ENCODE results near the gene ORAI2.

The ORAI2 gene

DNA sequence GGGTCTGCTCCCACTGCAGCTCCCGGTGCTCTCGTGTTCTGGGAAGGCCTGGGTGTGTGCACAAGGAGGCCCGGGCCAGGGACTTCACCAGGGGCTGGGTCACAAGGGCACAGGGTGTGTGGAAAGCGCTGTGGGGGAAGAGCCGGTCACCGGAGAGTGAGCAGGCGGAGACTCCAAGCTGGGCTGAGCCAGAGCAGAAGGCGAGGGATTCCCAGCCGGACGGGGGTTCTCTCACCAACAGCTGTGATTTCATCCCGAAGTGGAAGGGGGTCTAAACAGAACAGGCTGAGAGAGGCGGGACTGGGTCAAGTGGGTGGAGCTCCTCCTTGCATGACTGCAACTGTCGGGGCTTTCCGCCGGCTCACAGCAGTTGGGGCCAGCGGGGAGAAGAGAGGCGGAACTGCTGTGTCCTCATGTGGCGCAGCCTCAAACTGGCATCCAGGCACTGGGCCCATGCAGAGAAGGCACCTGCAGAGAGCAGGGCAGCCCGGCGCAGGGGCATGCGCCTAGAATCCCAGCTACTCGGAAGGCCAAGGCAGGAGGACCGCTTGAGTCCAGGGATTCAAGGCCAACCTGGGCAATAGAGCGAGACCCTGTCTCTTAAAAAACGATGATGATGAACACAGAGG is 7.6 kb upstream of the ORAI2 start:
- Histone ChIP-seq H3K36me3 (replicated peaks; ENCODE audit: low read depth, low read length) (peaks cover 10% of the 10 kb centered on the region), H4K20me1 (ENCODE audit: insufficient read depth, low read length) (no peaks in the 10 kb centered on the region), H2AFZ (ENCODE audit: low read depth, low read length) (no peak overlapping the region), H3K4me1 (ENCODE audit: low read length) (peaks cover 74% of the 10 kb centered on the region), H3K4me3 (ENCODE audit: low read length) (peak overlapping the region; percentile 71), H3K79me2 (ENCODE audit: low read length) (no peaks in the 10 kb centered on the region), H3K27ac (ENCODE audit: low read length) (peak overlapping the region; percentile 99), H3K27me3 (ENCODE audit: low read depth, low read length) (no peaks in the 10 kb centered on the region), H3K9ac (ENCODE audit: low read length) (peak overlapping the region; percentile 96), H3K9me3 (ENCODE audit: insufficient read depth, low read length) (peaks cover 4% of the 10 kb centered on the region; the same call in 1 of the 2 replicates), H3K4me2 (ENCODE audit: low read length) (peak overlapping the region; percentile 96)
- TF ChIP-seq, protein P1, sequence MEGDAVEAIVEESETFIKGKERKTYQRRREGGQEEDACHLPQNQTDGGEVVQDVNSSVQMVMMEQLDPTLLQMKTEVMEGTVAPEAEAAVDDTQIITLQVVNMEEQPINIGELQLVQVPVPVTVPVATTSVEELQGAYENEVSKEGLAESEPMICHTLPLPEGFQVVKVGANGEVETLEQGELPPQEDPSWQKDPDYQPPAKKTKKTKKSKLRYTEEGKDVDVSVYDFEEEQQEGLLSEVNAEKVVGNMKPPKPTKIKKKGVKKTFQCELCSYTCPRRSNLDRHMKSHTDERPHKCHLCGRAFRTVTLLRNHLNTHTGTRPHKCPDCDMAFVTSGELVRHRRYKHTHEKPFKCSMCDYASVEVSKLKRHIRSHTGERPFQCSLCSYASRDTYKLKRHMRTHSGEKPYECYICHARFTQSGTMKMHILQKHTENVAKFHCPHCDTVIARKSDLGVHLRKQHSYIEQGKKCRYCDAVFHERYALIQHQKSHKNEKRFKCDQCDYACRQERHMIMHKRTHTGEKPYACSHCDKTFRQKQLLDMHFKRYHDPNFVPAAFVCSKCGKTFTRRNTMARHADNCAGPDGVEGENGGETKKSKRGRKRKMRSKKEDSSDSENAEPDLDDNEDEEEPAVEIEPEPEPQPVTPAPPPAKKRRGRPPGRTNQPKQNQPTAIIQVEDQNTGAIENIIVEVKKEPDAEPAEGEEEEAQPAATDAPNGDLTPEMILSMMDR (IDR thresholded peaks at IDR 0.05; ENCODE audit: low read depth, low read length): no peak
- TF ChIP-seq EZH2phosphoT487 (IDR thresholded peaks at IDR 0.05; ENCODE audit: low read depth): no peak

DNA sequence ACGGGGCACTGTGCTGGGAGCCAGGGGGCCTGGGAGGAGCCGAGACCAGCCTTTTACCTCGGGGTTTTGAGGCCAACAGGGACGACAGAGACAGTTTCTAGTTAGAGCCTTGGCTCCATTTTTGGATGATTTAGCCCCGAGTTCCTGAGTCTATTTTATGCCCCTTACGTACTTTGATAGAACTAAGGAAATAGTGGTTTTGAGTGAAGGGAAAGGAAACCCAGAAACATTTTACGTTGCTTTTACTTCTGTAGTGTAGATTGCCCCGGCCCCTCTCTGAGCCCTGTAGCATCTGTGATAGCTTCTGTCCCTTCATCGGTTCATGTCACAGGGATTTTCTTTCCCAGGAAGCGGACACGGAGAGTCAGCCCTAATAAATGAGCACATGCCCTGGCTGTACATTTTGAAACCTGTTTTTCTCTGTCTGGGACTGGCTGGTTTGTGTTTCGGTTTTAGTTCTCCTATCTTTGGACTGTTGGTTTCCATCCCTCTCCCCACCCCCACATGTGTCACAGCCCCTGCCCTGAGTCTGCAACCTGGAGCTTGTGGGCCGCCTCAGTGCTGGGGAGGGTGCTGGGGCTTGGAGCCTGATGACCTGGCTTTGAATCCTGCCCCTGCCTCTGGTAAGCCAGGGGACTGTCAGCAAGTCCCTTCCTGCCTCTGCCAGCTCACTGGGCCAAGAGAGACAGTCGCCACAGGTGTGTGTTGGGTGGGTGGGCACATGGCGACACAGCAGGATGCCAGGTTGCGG is 6.9 kb upstream of the ORAI2 start:
- Histone ChIP-seq H2AFZ (ENCODE audit: low read depth, low read length) (no peak overlapping the region), H3K4me2 (ENCODE audit: low read length) (peak overlapping the region; percentile 96), H3K4me3 (ENCODE audit: low read length) (peak overlapping the region; percentile 62), H3K27me3 (ENCODE audit: low read depth, low read length) (no peaks in the 10 kb centered on the region), H3K27ac (ENCODE audit: low read length) (peak overlapping the region; percentile 99), H3K9ac (ENCODE audit: low read length) (peak overlapping the region; percentile 96), H3K79me2 (ENCODE audit: low read length) (no peaks in the 10 kb centered on the region), H3K4me1 (ENCODE audit: low read length) (peaks cover 74% of the 10 kb centered on the region), H3K36me3 (replicated peaks; ENCODE audit: low read depth, low read length) (peaks cover 10% of the 10 kb centered on the region), H4K20me1 (ENCODE audit: insufficient read depth, low read length) (no peaks in the 10 kb centered on the region), H3K9me3 (ENCODE audit: insufficient read depth, low read length) (peaks cover 4% of the 10 kb centered on the region; the same call in 1 of the 2 replicates)
- TF ChIP-seq, protein P1 (IDR thresholded peaks at IDR 0.05; ENCODE audit: low read depth, low read length): no peak
- TF ChIP-seq EZH2phosphoT487 (IDR thresholded peaks at IDR 0.05; ENCODE audit: low read depth): no peak

DNA sequence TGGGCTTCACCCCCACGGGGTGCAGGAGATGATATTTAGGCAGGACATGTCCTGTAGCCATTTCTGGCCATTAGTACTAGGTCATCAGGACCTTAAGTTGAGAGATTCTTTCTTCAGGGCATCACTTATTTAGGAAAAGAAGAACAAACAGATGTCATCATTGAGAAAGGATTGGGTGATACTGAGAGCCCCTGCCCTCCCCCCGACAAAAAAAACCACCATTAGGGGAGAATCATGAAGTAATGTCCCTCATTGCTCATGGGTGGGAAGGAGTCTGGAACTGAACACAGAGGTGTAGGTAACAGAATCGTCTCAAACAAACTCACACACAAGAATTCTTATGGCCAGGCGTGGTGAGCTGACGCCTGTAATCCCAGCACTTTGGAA is 6.4 kb upstream of the ORAI2 start:
- peak overlapping the region; percentile 96 for H3K9ac ChIP-seq (ENCODE audit: low read length)
- H3K27me3 ChIP-seq (ENCODE audit: low read depth, low read length): no peaks in the 10 kb centered on the region
- peak overlapping the region; percentile 96 for H3K4me2 ChIP-seq (ENCODE audit: low read length)
- TF ChIP-seq, protein P1 (IDR thresholded peaks at IDR 0.05; ENCODE audit: low read depth, low read length): no peak
- TF ChIP-seq EZH2phosphoT487 (IDR thresholded peaks at IDR 0.05; ENCODE audit: low read depth): no peak
- peak overlapping the region; percentile 99 for H3K27ac ChIP-seq (ENCODE audit: low read length)
- H3K4me1 ChIP-seq (ENCODE audit: low read length): peaks cover 76% of the 10 kb centered on the region
- no peaks in the 10 kb centered on the region for H4K20me1 ChIP-seq (ENCODE audit: insufficient read depth, low read length)
- H3K9me3 ChIP-seq (ENCODE audit: insufficient read depth, low read length): peaks cover 4% of the 10 kb centered on the region; the same call in 1 of the 2 replicates
- H3K4me3 ChIP-seq (ENCODE audit: low read length): peak overlapping the region; percentile 60
- H2AFZ ChIP-seq (ENCODE audit: low read depth, low read length): no peak overlapping the region
- H3K36me3 ChIP-seq (replicated peaks; ENCODE audit: low read depth, low read length): peaks cover 10% of the 10 kb centered on the region
- no peaks in the 10 kb centered on the region for H3K79me2 ChIP-seq (ENCODE audit: low read length)

DNA sequence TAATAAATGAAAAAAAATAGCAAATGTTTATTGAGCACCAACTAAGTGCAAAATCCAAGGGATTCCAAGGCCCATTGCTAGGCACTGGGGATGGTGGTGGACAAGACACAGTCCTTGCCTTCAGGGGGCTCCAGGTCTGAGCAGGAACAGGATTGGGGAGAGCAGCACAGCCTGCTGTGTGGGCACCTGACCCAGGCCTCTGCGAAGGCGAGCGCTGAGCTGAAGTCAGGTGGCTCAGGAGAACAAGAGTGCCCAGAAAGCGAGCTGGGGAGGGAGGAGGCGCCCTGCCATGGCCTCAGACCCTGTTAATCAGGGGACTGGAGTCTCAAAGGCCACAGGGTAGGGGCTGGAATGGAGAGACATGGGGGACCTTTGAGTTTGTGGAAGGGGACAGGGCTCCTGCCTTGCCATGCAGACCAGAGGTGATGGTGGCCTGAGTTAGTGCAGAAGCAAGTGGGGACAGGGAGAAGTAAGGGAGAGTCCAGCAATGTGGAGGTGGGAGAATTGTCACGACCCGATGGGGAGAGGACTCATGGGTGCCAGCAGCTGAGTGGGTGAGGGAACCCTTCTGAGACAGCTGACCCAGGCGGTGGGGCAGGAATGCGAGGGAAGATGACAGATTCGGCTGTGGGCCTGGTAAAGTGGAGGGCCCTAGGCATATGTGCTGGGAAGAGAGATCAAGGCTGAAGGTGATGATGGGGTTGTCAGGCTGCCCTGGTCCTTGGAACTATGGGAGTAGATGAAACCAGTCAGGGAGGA is 4.1 kb upstream of the ORAI2 start:
- no peak overlapping the region for H3K4me3 ChIP-seq (ENCODE audit: low read length)
- peaks cover 4% of the 10 kb centered on the region; the same call in 1 of the 2 replicates for H3K9me3 ChIP-seq (ENCODE audit: insufficient read depth, low read length)
- H4K20me1 ChIP-seq (ENCODE audit: insufficient read depth, low read length): no peaks in the 10 kb centered on the region
- no peaks in the 10 kb centered on the region for H3K27me3 ChIP-seq (ENCODE audit: low read depth, low read length)
- H2AFZ ChIP-seq (ENCODE audit: low read depth, low read length): no peak overlapping the region
- peaks cover 9% of the 10 kb centered on the region for H3K79me2 ChIP-seq (ENCODE audit: low read length)
- H3K4me2 ChIP-seq (ENCODE audit: low read length): no peak overlapping the region
- TF ChIP-seq, protein P1 (IDR thresholded peaks at IDR 0.05; ENCODE audit: low read depth, low read length): no peak
- TF ChIP-seq EZH2phosphoT487 (IDR thresholded peaks at IDR 0.05; ENCODE audit: low read depth): no peak
- peaks cover 10% of the 10 kb centered on the region for H3K36me3 ChIP-seq (replicated peaks; ENCODE audit: low read depth, low read length)
- no peak overlapping the region for H3K27ac ChIP-seq (ENCODE audit: low read length)
- H3K9ac ChIP-seq (ENCODE audit: low read length): no peak overlapping the region
- peaks cover 74% of the 10 kb centered on the region for H3K4me1 ChIP-seq (ENCODE audit: low read length)

Data from OCI-LY3 (cell line).